Activated CD8-positive, alpha-beta memory T cell treated with anti-CD3 and anti-CD28 coated beads for 1 hour (primary cell): ENCODE measurements around the gene PKHD1.

Source experiments
- DNase-seq, 2 donors: peaks; one replicate each; pipeline ENCODE4 v3.0.0-alpha.2; 2020; ENCODE audit warnings: low read depth in 1 of 2; ENCODE audit errors: extremely low read depth in 1 of 2

PKHD1 gene

DNA sequence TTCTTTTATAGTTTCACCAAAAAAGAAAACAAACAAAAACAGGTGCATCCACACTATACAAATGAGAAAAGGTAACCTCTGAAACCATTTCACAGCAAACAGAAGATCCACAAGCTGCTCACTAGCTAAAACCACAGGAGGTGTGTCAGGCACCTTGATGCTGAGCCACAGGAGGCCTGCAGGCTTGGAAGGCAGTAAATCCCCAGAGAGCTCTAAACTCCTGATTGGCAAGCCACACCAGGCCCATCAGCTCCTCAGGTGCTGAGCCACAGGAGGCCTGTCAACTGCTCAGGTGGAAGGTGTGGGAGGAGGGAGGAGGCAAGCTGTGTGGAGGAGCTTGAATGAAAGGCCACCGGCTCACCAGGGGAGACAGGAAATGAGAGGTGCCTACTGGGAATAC lies 273.0 kb downstream of the PKHD1 start:
- no peak for DNase-seq

DNA sequence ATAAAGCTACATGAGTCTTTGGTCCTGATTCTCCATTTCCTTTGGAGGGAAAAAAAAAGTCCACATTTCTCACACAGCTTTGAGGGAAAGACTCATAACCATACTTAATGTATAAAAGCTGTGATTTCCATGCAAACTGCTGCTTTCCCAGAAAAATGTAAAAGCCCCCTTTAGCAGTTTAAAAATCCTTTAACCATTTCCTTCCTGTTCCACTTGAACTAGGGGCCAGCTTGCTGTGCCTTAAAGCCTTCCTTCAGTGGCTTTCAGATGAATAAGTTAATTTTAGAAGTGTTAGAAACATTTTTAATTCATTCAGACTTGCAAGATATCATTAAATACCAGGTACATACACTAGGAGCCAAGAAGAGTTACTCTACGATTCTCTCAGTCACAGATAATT lies 273.5 kb downstream of the PKHD1 start:
- DNase-seq = no peak

DNA sequence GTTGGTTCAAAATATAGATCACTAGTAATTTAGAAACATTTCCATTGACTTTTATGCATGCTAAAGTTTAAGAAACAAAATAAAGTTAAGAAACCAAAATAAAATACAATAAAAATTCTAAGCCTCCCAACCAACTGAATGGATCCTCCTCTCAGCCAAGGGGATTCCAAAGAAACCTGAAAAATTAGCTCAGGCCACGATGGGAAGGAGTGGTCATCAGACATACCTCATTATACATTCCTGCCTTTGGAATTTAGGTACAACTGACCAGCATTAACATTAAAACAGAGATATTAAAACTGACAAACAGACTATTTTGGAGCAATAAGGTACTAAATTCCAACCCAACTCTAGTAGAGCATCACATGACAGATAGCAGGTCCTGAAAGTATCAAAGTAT lies 275.2 kb downstream of the PKHD1 start:
- DNase-seq = no peak

DNA sequence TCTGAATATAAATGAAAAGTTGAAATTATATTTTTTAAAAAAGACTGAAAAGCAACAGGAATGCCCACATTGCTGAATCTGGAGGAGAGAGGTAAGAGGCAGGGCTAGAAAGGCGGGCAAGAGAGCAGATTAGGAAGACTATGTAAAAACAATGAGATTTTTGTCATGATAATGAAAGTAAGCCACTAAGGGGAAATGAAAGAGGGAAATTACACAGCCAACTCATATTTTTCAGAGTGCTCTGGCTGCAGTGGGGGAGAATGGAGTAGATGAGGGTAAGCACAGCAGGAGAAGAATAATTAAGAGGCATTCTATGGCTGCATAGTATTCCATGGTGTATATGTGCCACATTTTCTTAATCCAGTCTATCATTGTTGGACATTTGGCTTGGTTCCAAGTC lies 281.9 kb downstream of the PKHD1 start:
- DNase-seq = no peak

DNA sequence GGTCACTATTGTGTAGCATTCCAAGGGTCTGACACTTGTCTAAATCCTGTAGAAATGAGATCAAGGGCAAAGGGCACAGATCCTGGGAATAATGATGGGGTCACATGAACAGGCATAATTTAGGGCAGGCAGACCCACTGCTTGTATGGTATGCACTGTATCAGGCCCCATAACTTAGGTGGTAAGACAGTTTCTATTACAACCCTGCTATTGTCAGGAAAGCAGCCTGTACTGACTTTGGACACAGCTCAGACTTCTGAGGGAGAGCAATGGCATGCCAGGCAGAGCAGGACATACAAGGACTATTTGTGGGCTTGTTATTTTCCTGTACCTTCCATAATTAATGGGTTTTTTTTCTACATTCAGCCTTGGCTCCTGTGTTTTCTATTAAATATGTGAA lies 286.8 kb downstream of the PKHD1 start:
- DNase-seq = no peak

DNA sequence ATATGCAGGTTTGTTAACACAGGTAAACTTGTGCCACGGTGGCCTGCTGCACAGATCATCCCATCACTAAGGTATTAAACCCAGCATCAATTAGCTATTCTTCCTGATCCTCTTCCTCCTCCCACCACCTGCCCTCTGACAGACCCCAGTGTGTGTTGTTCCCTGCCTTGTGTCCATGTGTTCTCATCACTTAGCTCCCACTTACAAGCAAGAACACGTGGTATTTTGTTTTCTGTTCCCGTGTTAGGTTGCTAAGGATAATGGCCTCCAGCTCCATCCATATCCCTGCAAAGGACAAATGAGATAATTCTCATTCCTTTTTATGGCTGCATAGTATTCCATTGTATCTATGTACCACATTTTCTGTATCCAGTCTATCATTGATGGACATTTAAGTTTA lies 294.0 kb downstream of the PKHD1 start:
- no peak for DNase-seq

DNA sequence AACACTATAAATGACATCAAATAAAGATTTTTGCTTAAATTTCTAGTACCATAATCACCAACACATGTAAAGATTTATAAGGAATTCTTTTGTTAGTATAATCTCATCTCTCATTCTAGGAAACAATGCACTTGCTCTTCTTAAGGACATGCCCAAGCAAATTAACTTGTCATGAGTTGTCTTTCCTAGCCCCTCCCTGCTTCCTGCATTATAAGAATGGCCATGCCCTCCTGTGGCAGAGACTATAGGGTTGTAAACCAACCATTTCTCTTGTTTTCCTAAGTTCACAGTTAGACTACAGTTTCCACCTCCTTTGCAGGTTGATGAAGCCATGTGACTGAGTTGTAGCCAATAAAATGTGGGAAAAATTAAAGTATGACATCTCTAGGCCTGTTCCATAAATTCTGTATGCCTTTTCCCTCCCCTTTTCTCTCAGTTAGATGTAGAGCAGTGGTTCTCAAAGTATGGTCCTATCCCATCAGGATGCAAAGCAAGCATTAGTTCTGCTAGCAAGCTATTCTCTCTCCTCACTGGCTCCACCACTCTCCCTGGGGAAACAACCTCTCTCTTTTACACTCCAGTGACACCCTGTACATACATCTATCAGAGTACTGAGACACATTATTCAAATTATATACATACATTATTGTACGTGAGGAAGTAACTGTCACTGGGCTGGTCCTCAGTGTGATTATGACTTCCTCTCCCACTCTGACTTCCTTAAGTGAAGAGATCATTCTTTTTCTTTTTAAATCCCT lies 295.0 kb downstream of the PKHD1 start:
- no peak for DNase-seq

DNA sequence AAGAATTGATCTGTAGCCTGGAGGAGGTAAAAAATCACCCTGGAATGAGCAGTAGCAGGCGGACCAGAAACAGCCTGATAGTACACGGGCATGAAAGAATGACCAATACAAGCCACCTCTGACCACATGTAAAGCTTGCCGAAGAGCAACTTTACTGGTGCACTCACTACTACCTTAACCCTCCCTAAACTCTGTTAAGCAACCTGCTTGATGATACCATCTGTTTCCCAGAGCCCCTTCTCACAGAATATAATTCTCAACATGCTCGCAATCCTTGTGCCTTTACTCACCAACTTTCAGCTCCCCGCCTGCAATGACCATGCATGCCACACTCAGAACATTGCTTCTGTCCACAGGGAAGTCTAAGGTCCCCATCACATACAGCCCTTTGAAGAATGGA lies 296.5 kb downstream of the PKHD1 start:
- no peak for DNase-seq

DNA sequence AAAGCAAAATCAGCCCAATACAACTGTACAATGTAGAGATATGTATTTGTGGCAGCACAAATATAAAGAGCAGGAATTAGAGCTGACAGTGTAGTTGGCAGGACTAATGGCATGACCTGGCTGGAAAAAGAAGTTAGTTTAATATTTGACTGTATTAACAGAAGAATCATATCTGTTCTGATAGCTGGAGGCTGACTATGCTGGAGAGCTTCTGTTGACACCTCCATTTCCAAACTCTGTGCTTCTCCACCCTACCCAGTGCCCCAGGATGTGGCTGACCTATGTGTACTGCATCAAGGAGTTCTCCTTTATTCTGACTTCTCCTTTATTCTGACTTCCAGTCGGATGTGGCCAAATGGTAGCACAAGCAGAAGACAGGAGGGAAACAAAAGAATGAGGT lies 299.3 kb downstream of the PKHD1 start:
- no peak for DNase-seq

DNA sequence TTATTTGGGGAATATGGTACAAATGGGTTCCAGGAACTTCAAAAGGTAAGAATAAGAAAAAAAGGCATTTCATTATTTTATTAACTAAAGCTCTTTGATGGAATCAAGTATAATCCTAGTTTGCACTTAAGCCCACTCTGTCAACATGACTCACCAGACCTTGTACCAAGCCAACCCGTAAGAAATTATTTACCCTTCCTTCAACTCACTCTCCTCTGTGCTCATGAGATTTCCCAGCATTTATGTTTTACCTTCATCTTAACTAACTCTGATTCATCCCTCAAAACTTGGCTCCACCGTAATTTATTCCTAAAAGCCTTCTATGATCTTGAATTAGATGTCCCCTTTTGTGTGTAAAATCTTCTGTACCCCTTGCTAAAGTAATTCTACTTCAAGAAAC lies 308.7 kb downstream of the PKHD1 start:
- no peak for DNase-seq

DNA sequence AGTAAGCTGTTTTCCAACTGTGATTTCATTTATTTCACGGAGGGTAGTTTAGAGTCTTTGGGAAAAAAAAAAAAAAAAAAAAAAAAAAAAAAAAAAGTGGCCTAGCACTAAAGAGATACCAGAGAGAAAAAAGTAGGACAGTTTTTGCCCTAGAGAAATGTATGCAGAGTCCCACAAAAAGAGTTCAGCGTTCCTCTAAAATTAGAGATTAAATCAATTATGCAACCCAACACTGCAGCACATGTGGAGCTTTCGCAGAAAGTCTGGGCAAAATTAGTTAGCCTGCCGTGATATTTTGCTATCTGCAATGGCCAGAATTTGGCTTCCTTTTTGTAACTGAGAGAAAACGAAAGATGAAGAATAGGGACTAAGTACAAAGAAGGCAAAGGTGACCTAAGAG lies 309.8 kb downstream of the PKHD1 start:
- DNase-seq = no peak

DNA sequence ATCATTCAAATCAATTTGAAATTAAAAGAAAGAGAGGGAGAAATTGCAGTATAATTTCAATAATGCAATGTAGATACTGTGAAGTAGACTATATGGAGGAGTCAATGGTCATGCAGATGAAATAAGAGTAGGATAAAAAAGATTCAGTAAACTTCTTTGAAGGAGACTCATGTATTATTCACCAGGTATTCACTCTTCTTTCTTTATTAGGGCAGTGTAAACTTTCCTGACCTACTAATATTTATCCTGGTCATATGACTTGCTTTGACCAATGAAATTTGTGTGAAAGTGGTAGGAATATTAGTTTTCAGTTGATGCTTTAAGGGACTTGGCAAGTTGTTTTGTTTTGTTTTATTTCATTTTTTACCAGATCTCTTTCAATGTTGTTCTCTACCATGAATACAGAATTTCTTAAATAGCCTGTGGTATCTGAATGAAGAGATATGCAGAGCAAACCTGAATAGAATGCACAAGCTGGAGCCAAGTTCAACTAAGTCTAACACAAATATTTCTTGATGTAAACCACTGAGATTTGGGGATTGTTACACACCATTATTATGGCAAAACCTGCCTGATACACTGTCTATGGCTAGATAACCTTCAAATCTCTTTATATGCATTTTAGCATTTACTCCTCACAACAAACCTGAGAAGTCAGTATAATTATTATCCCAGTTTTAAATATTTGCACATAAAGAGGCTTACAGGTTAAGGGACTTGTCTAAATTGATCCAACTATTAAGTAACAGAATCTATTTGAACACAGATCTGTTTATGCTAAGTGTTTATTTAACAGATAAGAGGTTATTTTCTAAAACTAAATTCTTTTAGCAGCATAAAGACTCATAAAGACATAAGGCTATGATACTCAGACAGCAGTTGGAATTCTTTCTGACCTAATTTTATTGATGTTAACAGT lies 311.2 kb downstream of the PKHD1 start:
- DNase-seq = no peak

DNA sequence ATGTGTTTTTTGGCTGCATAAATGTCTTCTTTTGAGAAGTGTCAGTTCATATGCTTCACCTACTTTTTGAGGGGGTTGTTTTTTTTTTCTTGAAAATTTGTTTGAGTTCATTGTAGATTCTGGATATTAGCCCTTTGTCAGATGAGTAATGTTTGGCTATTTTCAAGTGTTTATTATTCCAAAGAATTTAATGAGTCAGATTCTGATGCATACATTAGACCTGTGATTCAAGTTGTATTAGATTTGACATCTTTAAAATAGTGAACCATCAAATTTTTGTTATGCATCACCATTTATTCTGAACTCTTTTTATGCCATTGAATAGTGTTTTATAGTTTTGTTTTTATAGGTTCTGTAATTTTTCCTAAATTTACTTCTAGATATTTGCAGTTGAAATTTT lies 319.3 kb downstream of the PKHD1 start:
- no peak for DNase-seq

DNA sequence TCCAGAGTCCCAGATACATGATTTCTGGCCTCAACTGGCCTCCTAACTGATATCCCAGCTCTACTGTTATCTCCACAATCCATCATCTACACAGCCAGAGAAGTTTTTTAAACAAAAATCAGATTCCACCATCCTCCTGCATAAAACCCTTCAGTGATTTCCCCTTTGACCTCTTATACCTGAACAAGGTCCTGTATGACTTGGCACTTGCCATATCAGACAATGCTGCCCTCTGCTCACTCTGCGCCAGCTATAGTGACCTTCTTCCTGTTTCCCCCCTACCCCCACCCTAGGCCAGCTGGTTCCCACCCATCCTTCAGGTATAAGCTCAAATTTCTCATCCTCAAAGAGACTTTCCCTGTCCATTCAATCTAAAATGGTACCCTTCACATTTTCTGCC lies 322.2 kb downstream of the PKHD1 start:
- no peak for DNase-seq

DNA sequence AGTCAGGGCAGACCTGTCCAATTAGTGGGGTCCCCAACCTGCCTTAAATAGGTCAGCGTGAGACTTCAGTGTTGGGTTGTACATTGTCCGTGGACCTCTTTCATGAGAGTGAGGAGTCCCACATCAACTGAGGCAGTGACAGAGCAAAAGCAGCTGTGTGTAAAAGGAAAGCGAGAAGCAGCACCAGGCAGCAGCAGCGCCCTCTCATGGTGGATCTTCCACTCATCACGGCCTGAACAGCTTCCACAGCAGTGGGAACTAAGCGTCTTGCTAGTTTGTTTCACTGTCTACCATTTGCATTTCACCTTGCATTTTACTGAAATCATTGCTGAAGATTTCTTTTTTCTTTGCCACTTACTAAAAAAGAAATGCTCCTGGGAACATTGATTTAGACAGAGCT lies 333.8 kb downstream of the PKHD1 start:
- no peak for DNase-seq

DNA sequence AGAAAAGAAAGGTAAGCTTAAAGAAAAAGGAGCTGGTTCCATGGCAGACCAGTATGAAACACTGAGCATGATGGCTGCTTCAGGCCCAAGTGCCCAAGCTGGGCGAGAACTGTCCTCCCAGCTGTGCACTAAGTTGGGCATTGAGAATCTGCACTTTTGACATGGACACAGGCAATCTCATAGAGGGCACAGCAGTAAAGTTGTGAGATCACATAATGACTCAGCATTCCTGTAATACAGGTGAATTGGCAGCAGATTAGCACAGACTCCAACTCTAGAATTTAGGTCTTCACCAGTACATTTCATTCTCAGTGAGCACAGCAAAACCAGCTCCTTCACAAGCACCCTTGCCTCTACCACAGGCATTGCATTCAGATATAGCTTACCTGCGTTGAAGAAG lies 343.4 kb downstream of the PKHD1 start:
- DNase-seq = no peak

DNA sequence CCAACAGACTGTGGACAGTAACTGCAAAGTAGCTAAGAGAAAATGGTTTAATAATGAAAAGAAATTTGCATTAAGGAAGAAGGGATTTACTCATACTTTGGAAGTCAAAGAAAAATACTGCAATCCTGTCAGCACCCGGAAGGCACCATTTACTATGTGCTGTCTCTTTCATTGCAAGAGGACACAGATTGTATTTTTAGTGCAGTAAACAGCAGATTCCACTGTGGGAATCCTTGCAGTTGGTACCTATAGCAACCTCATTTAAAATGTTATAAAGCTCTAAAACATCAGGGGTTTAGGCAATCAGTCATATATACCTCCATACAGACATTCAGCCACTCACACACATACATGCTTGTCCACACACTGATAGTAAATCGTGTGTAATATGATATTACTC lies 346.8 kb downstream of the PKHD1 start:
- DNase-seq = no peak

DNA sequence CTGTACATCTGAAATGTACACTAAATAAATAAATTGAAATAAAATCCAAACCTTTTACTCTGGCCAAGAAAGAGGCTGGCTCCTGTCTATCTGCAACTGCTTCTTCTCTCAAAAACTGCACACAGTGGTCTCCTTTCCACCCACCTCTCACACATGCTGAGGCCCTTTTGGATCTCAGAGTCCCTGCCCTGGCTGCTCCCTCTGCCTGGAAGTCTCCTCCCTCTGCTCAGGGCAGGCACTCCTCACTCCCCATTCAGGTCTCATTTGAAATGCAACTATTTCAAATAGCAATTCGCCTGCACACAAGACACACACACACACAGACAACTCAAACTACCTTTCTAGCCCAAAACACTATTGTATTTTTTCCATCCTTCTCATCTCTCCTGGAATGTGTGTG lies 348.8 kb downstream of the PKHD1 start:
- DNase-seq = no peak

DNA sequence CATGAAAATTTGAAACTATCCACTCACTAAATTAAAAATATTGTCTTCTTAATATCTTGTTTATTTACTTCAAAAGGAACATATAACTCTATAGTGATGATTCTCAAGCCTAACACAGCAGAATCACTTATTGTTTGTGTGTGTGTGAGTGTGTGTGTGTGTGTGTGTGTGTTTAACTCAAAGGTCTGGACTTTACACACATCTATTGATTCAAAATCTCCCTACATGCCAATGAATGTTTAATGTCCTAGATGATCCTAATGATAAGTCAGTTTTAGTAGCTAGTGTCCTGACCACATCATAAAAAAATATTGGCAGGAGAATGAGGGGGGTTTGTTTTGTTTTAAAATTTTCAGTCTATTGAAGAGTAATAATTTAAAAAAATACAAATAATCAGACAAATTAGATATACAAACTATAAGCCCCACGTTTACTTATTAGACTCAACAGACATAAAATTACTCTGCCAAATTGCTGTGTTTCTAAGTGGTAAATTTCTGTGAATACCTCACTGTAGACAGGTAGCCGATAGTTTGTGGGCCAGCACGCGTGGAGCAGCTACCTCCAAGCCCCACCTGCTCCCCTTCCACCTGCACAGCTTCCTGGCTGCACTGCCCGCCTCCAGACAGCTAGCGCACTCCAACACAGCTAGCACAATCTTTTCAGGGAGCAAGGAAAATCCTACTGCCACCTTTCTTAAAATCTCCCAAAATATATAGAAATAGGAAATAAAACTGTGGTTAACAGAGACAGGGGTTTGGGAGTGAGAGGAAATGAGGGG lies 349.6 kb downstream of the PKHD1 start:
- DNase-seq = no peak

DNA sequence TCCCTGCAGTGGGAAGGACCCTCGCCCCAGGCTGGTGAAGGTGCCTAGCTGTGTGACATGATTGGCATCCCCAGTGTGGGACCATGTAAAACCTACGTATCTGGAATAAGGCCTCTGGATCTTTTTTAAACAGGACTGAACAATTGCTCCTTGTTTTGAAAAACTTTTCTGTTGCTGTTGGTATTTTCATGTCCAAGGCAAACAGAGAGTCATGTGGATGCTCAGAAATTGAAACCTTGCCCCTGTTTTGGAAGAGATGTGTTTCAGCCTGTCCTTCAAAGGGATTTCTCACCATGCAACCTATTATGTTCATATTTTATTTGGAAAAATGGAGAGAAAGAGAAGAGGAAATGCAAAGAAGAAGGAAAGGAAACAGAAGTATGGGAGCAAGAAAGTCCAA lies 362.3 kb downstream of the PKHD1 start:
- DNase-seq = no peak

DNA sequence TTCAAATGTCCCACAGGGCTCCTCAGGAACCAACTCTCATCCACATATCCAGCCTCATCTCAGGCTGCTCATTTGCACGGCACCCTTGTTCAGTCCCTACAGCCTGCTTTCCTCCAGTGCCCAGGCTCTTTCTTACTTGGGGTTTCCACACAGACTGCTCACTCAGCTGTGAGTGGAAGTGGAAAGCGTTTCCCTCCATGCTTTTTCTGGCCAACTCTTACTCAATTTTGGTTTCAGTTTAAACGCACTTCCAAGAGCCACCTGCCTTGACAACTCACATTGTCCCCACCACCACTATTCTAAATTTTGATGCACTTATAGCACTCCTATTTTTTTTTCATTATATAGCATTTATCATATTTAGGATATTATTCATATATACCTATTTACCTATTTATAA lies 367.1 kb downstream of the PKHD1 start:
- no peak for DNase-seq

DNA sequence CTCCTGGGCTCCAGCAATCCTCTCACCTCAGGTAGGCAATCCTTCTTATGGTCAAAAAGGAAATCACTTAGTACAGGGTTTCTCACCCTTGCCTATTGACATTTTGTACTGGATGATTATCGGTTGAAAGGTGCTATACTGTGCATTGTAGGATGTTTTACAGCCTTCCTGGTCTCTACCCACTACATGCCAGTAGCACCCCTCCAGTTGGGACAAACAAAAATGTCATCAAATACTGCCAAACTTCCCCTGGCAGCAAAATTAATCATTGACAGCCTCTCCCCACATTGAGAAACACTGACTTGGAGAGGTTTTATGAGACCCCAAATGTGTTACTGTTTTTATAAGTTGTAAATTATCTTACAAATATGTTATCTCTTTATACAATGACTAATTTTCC lies 368.1 kb downstream of the PKHD1 start:
- no peak for DNase-seq
